Endodermal cell (in vitro differentiated cells): ENCODE data around the gene SRMS. TPM values are rescaled to one million over a fixed set of nuclear protein-coding genes. Genes with fewer than 3 reads are reported as not detected.

ENCODE experiments used
- DNase-seq: peaks from one replicate; pipeline ENCODE4 v3.0.0-alpha.2; 2017
- H3K27ac ChIP-seq: 2 replicates; pipeline ENCODE4 v1.5.1; 2013; ENCODE audit warnings: mild to moderate bottlenecking, low read depth, low read length, moderate library complexity
- H3K27me3 ChIP-seq: 2 replicates; pipeline ENCODE4 v1.6.1; 2013; ENCODE audit warnings: mild to moderate bottlenecking, low read length, moderate library complexity; ENCODE audit not compliant: insufficient read depth, control insufficient read depth, poor library complexity, severe bottlenecking
- H3K36me3 ChIP-seq: 2 replicates; pipeline ENCODE4 v1.7.0; 2013; ENCODE audit warnings: mild to moderate bottlenecking, low read length, moderate library complexity; ENCODE audit not compliant: control insufficient read depth, insufficient read depth
- H3K4me1 ChIP-seq: one replicate; pipeline ENCODE4 v1.7.0; 2013; ENCODE audit warnings: low read length; ENCODE audit not compliant: control insufficient read depth, insufficient read depth
- H3K4me3 ChIP-seq: 2 replicates; pipeline ENCODE4 v1.5.1; 2013; ENCODE audit warnings: mild to moderate bottlenecking, low read length, moderate library complexity
- H3K9ac ChIP-seq: 2 replicates; pipeline ENCODE4 v1.6.1; 2013; ENCODE audit warnings: mild to moderate bottlenecking, low read length, moderate library complexity; ENCODE audit not compliant: poor library complexity, severe bottlenecking; ENCODE audit errors: extremely low read depth
- H3K9me3 ChIP-seq: 2 replicates; pipeline ENCODE4 v1.6.1; 2013; ENCODE audit warnings: mild to moderate bottlenecking, low read length, moderate library complexity; ENCODE audit not compliant: control insufficient read depth
- H3K27ac Mint-ChIP-seq: 2 replicates; pipeline ENCODE4 v1.8.0; 2020; ENCODE audit warnings: mixed read lengths
- H3K27me3 Mint-ChIP-seq: 2 replicates; pipeline ENCODE4 v1.8.0; 2021; ENCODE audit warnings: mild to moderate bottlenecking, mixed read lengths; ENCODE audit not compliant: insufficient read depth
- H3K36me3 Mint-ChIP-seq: 2 replicates; pipeline ENCODE4 v1.8.0; 2020; ENCODE audit warnings: low read depth, mixed read lengths
- H3K4me1 Mint-ChIP-seq: 2 replicates; pipeline ENCODE4 v1.8.0; 2020; ENCODE audit warnings: mixed read lengths
- H3K4me3 Mint-ChIP-seq: 2 replicates; pipeline ENCODE4 v1.8.0; 2020; ENCODE audit warnings: mild to moderate bottlenecking, moderate library complexity, mixed read lengths
- H3K9me3 Mint-ChIP-seq: 2 replicates; pipeline ENCODE4 v1.8.0; 2020; ENCODE audit warnings: mild to moderate bottlenecking, mixed read lengths
- WGBS, 2 experiments: methylation state at CpG; one replicate each; pipeline versions ENCODE4 v1.1.5 to v1.1.7; 2013; ENCODE audit warnings: missing lambda C conversion rate in 2 of 2, mixed read lengths in 1 of 2; ENCODE audit not compliant: insufficient coverage in 1 of 2, insufficient read length in 1 of 2; 5-methylcytosine and 5-hydroxymethylcytosine counted together
- total RNA-seq, 2 donors: library from RNA; stranded (reverse); fragmentation: NEBNext Ultra II Directional in 1 of 2; extraction: Animal tissue kit (Norgen Biotek cat#: 25700) in 1 of 2; gene quantifications; 2 replicates in 1 of 2; 3 replicates in 1 of 2; pipeline ENCODE4 v1.2.1, GENCODE V29; 2021
- TF ChIP-seq, protein P1 (sequence below): fragments of 200-600 bp; sonication (generic); conservative IDR thresholded peaks from 2 replicates; pipeline ENCODE4 v1.5.0; 2021; ENCODE audit warnings: antibody characterized with exemption, mild to moderate bottlenecking

The SRMS gene
- total RNA-seq, 2 donors from 2014 or later: not detected

DNA sequence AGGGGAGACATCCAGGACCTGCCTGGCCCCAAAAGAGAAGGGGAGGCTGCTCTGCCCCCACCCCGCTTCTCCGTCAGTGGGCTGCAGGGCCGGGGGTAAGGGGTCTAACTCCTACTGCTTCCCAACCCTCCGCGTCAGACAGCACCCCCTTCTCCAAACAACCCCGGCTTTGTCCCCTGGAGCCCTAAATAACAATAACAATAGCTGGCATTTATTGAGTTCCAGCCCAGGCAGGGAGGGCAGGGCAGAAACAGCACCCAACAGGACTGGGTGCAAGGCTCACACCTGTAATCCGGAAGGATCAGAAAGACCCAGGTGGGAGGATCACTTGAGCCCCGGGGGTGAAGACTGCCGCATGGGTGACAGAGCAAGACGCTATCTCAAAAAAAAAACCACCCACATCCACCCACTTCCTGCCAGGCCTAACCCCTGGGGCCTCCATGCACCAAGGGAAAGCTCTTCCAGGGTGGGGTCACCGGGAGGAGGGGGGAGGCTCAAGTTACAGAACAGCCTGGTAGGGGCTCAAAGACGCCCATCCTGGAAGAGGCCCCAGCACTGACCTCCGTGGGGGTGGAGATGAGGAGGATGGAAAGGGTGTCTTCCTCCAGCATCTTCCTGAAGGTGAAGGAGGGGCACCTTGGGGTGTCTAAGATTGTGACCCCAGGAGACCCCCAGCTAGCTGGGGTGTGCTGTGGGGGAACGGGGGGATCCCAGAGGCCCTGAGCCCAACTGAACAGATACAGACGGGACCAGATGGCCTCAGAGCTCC is 5.1 kb upstream of the SRMS start:
- Mint-ChIP-seq H3K27ac (peak overlapping the region; percentile 75), H3K9me3 (no peaks in the 10 kb centered on the region), H3K36me3 (no peaks in the 10 kb centered on the region), H3K27me3 (no peaks in the 10 kb centered on the region), H3K4me1 (no peaks in the 10 kb centered on the region), H3K4me3 (peak overlapping the region; percentile 63)
- H3K4me1 ChIP-seq: no peaks in the 10 kb centered on the region
- H3K27me3 ChIP-seq: no peaks in the 10 kb centered on the region
- H3K27ac ChIP-seq: no peak overlapping the region
- no peaks in the 10 kb centered on the region for H3K9me3 ChIP-seq
- peak; percentile 71 for DNase-seq
- 30 to 60% methylated on average over 3 to 14 of the region's 15 CpGs for WGBS, 2 experiments
- H3K4me3 ChIP-seq: no peak overlapping the region
- H3K36me3 ChIP-seq: no peaks in the 10 kb centered on the region
- TF ChIP-seq, protein P1, sequence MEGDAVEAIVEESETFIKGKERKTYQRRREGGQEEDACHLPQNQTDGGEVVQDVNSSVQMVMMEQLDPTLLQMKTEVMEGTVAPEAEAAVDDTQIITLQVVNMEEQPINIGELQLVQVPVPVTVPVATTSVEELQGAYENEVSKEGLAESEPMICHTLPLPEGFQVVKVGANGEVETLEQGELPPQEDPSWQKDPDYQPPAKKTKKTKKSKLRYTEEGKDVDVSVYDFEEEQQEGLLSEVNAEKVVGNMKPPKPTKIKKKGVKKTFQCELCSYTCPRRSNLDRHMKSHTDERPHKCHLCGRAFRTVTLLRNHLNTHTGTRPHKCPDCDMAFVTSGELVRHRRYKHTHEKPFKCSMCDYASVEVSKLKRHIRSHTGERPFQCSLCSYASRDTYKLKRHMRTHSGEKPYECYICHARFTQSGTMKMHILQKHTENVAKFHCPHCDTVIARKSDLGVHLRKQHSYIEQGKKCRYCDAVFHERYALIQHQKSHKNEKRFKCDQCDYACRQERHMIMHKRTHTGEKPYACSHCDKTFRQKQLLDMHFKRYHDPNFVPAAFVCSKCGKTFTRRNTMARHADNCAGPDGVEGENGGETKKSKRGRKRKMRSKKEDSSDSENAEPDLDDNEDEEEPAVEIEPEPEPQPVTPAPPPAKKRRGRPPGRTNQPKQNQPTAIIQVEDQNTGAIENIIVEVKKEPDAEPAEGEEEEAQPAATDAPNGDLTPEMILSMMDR: no peak
- no peak overlapping the region for H3K9ac ChIP-seq

DNA sequence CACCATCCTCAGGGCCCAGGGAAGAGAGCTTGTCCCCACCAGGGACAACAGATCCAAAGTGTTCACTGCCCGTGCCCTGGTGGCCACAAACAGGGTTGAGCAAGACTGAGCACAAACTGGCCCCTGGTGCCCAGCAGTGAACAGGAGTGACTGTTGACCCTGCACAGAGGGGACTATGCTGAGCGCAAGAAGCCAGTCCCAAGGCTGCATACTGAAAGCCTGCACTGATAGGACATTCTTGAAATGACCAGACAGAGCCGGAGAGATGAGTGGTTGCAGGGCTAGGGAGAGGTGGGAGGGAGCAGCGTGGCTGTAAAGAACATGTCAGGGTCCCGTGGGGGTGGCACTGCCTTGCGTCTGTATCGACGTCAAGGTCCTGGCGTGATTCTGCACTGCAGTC is 3.5 kb upstream of the SRMS start:
- Histone ChIP-seq H3K4me1 (no peaks in the 10 kb centered on the region), H3K4me3 (no peak overlapping the region), H3K9ac (no peak overlapping the region), H3K27ac (no peak overlapping the region), H3K36me3 (no peaks in the 10 kb centered on the region), H3K27me3 (no peaks in the 10 kb centered on the region), H3K9me3 (no peaks in the 10 kb centered on the region)
- H3K36me3 Mint-ChIP-seq: no peaks in the 10 kb centered on the region
- H3K27me3 Mint-ChIP-seq: no peaks in the 10 kb centered on the region
- H3K4me1 Mint-ChIP-seq: no peaks in the 10 kb centered on the region
- peak overlapping the region; percentile 16 for H3K27ac Mint-ChIP-seq
- WGBS, 2 experiments: 74 to 85% methylated on average over 8 to 9 of the region's 9 CpGs
- H3K4me3 Mint-ChIP-seq: no peak overlapping the region
- DNase-seq: no peak
- no peaks in the 10 kb centered on the region for H3K9me3 Mint-ChIP-seq
- TF ChIP-seq, protein P1: no peak

DNA sequence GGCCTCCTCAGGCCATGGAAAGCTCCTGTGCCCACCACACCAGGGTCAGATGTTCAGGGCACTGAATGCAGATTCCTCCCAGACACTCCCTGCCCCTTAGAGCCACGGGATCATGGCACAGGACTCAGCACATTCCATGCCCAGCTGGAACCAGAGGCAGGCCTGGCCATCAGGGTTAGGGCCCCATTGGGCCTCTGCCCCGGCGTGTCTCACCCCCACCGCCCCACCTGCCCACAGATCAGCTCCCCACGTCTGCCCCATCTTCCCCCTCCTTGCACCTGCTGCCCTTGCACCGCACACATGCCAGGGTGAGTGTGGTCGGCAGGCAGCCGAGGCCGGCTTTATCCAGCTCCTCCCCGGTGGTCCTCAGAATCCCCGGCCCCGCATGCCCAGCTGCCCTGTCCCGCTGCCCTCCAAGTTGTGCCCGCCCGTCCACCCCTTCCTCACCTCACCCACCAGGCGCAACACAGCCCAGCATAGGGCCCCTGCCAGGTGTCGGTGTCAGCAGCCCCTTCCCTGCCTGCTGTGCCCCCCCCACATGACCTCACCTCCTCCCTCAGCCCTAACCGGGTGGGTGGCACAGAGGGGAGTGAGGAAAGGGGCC is 2.2 kb upstream of the SRMS start:
- Histone ChIP-seq H3K9ac (no peak overlapping the region), H3K4me3 (no peak overlapping the region), H3K36me3 (no peaks in the 10 kb centered on the region), H3K27me3 (no peaks in the 10 kb centered on the region), H3K27ac (no peak overlapping the region), H3K4me1 (no peaks in the 10 kb centered on the region), H3K9me3 (no peaks in the 10 kb centered on the region)
- Mint-ChIP-seq H3K4me3 (no peak overlapping the region), H3K27ac (no peak overlapping the region), H3K9me3 (no peaks in the 10 kb centered on the region), H3K27me3 (no peaks in the 10 kb centered on the region), H3K4me1 (peaks cover 7% of the 10 kb centered on the region), H3K36me3 (no peaks in the 10 kb centered on the region)
- TF ChIP-seq, protein P1: no peak
- 89 to 97% methylated on average over 6 to 18 of the region's 18 CpGs for WGBS, 2 experiments
- DNase-seq: no peak
